Adrenal gland (tissue), 5 donors: ENCODE data around the gene FOLR2.

Experiments used
- POLR2A ChIP-seq, 2 donors: fragments of 450-650 bp; IDR thresholded peaks; one replicate each; pipeline ENCODE4 v1.6.1; 2017; ENCODE audit warnings: antibody characterized with exemption in 2 of 2, mild to moderate bottlenecking in 2 of 2, moderate library complexity in 1 of 2
- TF ChIP-seq, protein P1 (sequence below), 6 experiments: fragments of 450-650 bp in 4 of 6; fragments of 200-600 bp in 2 of 6; sonication (generic) in 1 of 6; IDR thresholded peaks; 1 replicate in 5 of 6; 2 replicates in 1 of 6; pipeline versions ENCODE4 v1.5.1 to v1.8.0; 2016 to 2021; ENCODE audit warnings: antibody characterized with exemption in 6 of 6, mild to moderate bottlenecking in 2 of 6, moderate library complexity in 1 of 6
- donor health status: DM: no; HTN: no; CAD: no.

DNA sequence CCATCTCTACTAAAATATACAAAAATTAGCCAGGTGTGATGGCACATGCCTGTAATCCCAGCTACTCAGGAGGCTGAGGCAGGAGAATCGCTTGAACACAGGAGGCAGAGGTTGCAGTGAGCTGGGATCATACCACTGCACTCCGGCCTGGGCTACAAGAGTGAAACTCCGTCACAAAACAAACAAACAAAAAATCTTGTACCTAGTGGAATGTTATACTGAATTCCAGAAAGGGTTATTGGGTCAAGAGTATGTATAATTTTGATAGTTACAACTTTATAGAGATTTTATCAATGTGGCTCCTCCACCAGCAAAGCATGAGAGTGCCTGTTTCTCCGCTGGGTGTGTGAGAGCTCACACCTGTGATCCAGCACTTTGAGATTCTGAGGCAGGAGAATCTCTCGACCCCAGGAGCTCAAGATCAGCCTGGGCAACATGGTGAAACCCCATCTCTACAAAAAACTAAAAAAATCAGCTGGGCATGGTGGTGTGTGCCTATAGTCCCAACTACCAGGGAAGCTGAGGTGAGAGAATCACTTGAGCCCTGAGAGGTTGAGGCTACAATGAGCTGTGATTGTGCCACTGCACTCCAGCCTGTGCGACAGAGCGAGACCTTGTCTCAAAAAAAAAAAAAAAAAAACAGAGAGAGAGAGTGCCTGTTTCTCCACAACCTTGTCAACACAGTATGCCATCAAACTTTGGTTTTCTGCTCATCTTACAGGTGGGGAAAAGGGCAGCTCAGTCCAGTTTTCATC is 37.4 kb upstream of the FOLR2 start:
- TF ChIP-seq, protein P1, sequence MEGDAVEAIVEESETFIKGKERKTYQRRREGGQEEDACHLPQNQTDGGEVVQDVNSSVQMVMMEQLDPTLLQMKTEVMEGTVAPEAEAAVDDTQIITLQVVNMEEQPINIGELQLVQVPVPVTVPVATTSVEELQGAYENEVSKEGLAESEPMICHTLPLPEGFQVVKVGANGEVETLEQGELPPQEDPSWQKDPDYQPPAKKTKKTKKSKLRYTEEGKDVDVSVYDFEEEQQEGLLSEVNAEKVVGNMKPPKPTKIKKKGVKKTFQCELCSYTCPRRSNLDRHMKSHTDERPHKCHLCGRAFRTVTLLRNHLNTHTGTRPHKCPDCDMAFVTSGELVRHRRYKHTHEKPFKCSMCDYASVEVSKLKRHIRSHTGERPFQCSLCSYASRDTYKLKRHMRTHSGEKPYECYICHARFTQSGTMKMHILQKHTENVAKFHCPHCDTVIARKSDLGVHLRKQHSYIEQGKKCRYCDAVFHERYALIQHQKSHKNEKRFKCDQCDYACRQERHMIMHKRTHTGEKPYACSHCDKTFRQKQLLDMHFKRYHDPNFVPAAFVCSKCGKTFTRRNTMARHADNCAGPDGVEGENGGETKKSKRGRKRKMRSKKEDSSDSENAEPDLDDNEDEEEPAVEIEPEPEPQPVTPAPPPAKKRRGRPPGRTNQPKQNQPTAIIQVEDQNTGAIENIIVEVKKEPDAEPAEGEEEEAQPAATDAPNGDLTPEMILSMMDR (IDR thresholded peaks at IDR 0.05): no peak
- TF ChIP-seq POLR2A (IDR thresholded peaks at IDR 0.05): no peak
